SJCRH30 (cell line): ENCODE results near the gene TKTL1. TPM values are rescaled to one million over a fixed set of nuclear protein-coding genes. Genes with fewer than 3 reads are reported as not detected.

Source experiments
- DNase-seq, 2 experiments: peaks; one replicate each; pipeline ENCODE4 v3.0.0-alpha.2; 2015 to 2020
- H3K27ac ChIP-seq: fragments of 250-450 bp; sonication (Bioruptor Pico); 2 replicates; pipeline ENCODE4 v1.5.1; 2020; ENCODE audit warnings: mild to moderate bottlenecking, moderate library complexity
- H3K27me3 ChIP-seq: fragments of 250-450 bp; sonication (Bioruptor Pico); 2 replicates; pipeline ENCODE4 v1.5.1; 2020; ENCODE audit warnings: mild to moderate bottlenecking, moderate library complexity
- H3K36me3 ChIP-seq: fragments of 250-450 bp; sonication (Bioruptor Pico); 2 replicates; pipeline ENCODE4 v1.5.1; 2020; ENCODE audit warnings: mild to moderate bottlenecking, moderate library complexity
- H3K4me1 ChIP-seq: fragments of 250-450 bp; sonication (Bioruptor Pico); 2 replicates; pipeline ENCODE4 v1.5.1; 2020; ENCODE audit warnings: mild to moderate bottlenecking, moderate library complexity
- H3K4me3 ChIP-seq: fragments of 250-450 bp; sonication (Bioruptor Pico); 2 replicates; pipeline ENCODE4 v1.5.1; 2020; ENCODE audit warnings: mild to moderate bottlenecking, moderate library complexity
- H3K9me3 ChIP-seq: fragments of 250-450 bp; sonication (Bioruptor Pico); replicated peaks from 2 replicates; pipeline ENCODE4 v1.5.1; 2020; ENCODE audit warnings: mild to moderate bottlenecking, moderate library complexity
- total RNA-seq: library from RNA; depleted of rRNA; stranded (reverse); fragments of >200 nt; shearing (Covaris generic); gene quantifications from 2 replicates; pipeline ENCODE4 v1.2.3, GENCODE V29; 2014

Gene TKTL1
- total RNA-seq, 1 experiment from 2014 or later: 1.1 TPM

DNA sequence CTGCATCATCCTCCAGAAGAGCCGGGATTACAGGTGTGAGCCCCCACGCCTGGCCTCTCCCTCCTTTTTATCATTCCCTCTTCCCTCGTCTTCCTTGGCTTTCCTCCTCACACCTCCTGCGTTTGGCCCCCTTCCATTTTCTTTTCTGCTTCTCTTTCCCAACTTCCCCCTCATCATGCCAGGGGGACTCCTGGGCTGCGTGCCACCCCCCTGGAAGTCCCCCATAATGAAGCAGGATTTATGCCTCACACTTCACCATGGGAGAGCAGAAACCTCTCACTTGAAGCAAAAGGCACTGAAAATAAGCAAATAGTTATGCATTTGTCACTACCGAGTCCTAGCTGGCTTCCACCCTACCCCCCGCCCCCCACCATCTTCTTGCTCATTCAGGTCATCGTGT is 7.9 kb downstream of the TKTL1 start:
- H3K27ac ChIP-seq: no peak overlapping the region
- H3K9me3 ChIP-seq: no peaks in the 10 kb centered on the region
- no peak overlapping the region for H3K4me3 ChIP-seq
- no peaks in the 10 kb centered on the region for H3K36me3 ChIP-seq
- DNase-seq: no peak
- H3K4me1 ChIP-seq: no peaks in the 10 kb centered on the region
- H3K27me3 ChIP-seq: no peaks in the 10 kb centered on the region

DNA sequence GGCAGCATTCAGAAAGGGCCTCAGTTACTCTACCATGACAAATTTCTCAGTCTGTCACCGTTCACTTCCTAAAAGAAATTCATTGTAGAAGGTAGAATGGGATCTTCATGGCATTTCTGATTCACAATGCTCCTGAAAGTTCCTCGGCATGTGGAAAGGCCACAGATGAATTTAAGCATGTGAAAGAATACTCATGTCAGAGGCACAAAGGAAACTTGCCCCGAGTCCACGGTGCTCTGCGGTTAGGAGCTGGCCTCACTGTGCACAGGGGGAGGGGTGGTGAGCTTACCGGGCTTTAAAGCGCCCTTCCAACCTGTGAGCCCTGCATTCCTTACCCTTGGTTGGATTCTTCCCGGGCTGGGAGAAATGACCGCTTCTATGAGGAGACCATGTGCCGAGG is 9.3 kb downstream of the TKTL1 start:
- Histone ChIP-seq H3K27ac (no peak overlapping the region), H3K4me1 (no peaks in the 10 kb centered on the region), H3K4me3 (no peak overlapping the region), H3K27me3 (no peaks in the 10 kb centered on the region), H3K36me3 (no peaks in the 10 kb centered on the region), H3K9me3 (no peaks in the 10 kb centered on the region)
- DNase-seq: peak in 1 of 2 experiments; percentile 5

DNA sequence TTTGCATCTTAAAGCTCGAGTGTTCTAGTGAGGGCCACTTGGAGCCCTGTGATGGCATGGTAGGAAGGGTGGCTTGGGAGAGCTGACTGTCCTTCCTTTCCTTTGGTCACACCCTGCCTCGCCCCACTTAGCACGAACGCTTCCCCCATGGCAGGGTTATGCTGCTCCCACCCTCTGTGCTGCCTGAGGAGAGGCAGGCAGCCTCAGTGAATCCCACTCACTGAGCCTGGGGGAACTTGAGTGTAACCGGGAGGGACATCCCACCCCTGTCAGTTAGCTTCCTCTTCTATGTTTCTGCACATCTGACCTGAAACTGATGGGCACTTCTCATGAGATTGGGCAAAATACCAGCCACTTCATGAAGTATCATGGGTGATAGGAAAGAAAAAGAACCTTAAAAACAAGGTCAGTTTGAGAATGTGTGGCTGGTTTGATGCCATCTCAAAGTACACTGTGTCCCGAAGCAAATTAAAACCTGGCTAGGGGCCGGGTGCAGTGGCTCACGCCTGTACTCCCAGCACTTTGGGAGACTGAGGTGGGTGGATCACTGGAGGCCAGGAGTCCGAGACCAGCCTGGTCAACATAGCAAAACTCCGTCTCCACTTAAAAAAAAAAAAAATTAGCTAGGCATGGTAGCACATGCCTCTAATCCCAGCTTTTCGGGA is 10.1 kb downstream of the TKTL1 start:
- no peak for DNase-seq
- Histone ChIP-seq H3K9me3 (no peaks in the 10 kb centered on the region), H3K4me1 (no peaks in the 10 kb centered on the region), H3K36me3 (no peaks in the 10 kb centered on the region), H3K27ac (no peak overlapping the region), H3K27me3 (no peaks in the 10 kb centered on the region), H3K4me3 (no peak overlapping the region)

DNA sequence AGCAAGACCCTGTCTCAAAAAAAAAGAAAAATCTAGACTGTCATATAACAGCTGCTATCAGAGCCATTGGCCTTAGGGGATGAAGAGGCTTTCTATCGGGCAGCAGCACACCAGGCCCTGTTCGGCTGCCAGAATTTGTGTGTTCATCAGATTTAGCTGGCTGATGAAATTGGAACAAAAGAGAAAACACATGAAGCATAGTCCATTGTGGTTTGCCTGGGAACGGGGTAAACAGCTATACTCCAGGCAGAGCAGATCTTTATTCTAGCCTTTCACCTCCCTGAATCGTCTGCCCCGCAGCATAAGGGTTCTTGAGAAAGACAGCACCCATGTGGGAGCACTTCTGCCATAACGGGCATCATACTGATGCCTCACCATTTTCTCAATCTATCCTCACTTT is 11.6 kb downstream of the TKTL1 start:
- Histone ChIP-seq H3K27ac (no peak overlapping the region), H3K4me1 (no peaks in the 10 kb centered on the region), H3K27me3 (no peaks in the 10 kb centered on the region), H3K36me3 (no peaks in the 10 kb centered on the region), H3K4me3 (no peak overlapping the region), H3K9me3 (no peaks in the 10 kb centered on the region)
- DNase-seq: no peak

DNA sequence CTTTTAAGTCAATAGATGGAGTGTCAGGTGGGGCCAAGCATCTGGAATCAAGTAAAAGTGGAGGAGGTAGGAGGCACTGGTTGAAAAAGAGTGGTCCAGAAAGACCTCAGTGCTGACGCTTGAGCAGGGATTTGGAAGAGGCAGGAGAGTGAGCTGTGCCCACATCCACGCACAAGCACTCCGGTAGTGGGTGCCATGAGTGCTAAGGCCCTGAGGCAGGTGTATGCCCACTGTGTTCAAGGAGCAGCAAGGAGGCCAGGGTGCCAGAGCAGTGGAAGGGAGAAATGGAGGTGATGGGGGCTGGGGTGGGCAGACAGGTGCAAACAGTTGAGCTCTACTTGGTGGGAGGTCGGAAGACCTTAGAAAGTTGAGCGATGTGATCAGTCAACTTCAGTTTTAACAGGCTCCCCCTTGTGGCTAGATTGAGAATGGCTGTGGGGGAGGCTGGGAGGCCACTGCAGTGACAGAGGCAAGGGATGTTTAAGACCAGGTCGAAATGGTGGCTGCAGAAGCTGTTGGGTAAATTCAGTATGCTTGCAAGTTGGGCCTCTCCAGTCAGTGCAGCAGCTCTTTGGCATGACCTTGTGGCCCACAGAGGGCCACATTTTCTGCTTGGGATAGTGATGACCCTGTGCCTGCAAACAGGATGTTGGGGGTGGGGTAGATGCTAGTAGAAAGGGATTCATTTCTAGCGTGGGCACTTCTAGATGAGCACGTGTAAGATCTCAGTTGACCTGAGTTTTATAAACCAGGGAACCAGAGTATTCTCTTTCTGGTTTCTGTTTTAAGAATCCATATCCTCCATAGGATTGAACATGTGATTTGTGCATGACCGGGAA is 12.7 kb downstream of the TKTL1 start:
- H3K27me3 ChIP-seq: no peaks in the 10 kb centered on the region
- H3K4me1 ChIP-seq: no peaks in the 10 kb centered on the region
- no peaks in the 10 kb centered on the region for H3K9me3 ChIP-seq
- H3K4me3 ChIP-seq: no peak overlapping the region
- H3K27ac ChIP-seq: no peak overlapping the region
- DNase-seq: peak; percentile 47 to 66
- H3K36me3 ChIP-seq: no peaks in the 10 kb centered on the region

DNA sequence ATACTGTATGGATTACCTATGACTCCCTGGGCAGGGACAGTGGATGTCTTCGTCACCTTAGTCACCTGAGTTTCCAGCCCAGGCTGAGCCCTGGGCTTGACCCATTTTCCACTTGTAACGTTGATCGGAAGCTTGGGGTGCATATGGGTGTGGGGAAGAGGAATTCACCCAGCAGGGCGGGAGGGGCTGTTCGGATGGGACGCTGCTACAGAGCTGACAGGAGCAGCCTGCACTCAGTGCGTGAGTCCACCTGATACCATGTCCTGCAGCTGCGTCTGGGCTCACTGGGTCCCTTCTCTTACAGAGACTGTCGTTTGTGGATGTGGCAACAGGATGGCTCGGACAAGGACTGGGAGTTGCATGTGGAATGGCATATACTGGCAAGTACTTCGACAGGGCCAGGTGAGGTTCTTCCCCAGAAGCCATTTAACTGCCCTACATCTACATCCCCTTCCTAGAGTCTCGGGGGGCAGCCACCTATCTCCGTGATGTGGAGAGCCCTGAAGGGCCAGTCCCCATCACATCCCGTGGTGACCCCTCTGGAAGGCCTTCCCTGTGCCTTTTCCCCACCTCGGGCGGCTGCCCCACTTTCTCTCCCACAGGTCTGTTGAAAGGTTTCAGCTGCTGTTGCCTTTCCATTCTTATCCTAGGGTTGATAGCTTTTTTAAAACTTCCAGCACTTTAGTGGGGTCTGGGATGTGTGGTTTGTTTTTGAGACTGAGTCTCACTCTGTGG is 13.6 kb downstream of the TKTL1 start:
- Histone ChIP-seq H3K4me3 (no peak overlapping the region), H3K27ac (no peak overlapping the region), H3K9me3 (no peaks in the 10 kb centered on the region), H3K27me3 (no peaks in the 10 kb centered on the region), H3K36me3 (no peaks in the 10 kb centered on the region), H3K4me1 (no peaks in the 10 kb centered on the region)
- DNase-seq: no peak

DNA sequence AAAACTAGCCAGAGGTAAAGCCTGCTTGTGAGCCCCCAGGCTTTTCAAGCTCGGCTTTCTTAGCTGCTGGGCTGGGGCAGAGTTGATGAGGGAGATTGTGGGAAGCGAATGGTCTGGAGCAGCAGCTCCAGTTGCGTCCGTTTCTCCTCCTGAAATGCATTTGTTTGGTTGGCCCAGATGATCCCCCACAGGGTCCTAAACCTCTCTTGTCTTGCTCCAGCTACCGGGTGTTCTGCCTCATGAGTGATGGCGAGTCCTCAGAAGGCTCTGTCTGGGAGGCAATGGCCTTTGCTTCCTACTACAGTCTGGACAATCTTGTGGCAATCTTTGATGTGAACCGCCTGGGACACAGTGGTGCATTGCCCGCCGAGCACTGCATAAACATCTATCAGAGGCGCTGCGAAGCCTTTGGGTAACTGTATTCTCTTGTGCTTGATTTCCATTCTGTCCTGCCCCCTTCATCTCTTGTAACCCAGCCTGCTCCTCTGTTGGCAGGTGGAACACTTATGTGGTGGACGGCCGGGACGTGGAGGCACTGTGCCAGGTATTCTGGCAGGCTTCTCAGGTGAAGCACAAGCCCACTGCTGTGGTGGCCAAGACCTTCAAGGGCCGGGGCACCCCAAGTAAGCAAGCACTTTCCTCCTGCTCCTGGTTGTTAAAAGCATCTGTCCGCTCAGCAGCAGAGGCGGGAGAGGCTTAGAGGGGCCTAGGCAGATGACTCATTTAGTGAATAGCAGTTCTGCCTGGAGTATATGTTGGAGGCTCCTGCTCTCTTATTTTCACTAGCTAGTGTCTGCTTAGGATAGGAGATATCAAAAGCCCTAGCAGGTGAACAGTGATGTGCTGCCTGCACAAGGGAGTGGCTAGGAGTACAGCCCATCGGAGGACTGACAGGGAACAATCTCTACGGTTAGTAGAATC is 15.3 kb downstream of the TKTL1 start:
- Histone ChIP-seq H3K4me3 (no peak overlapping the region), H3K27me3 (no peaks in the 10 kb centered on the region), H3K4me1 (no peaks in the 10 kb centered on the region), H3K36me3 (no peaks in the 10 kb centered on the region), H3K27ac (no peak overlapping the region), H3K9me3 (no peaks in the 10 kb centered on the region)
- DNase-seq: no peak

DNA sequence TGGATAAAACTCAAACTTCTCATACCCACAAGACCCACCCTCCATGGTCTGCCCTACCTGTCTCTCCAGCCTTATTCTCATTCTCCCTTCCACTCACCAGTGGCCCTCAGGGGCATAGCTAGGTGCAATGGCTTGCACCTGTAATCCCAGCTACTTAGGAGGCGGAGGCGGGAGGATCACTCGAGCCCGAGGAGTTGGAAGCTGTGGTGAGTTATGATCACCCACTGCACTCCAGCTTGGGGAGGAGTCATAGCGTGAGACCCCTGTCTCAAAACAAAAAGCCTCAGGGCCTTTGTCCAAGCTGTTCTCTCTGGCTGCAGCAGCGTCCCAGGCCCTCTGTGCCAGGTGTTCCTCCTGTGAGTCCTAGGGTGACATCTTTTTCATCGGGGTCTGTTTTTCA is 16.5 kb downstream of the TKTL1 start:
- no peak overlapping the region for H3K4me3 ChIP-seq
- no peaks in the 10 kb centered on the region for H3K4me1 ChIP-seq
- no peaks in the 10 kb centered on the region for H3K27me3 ChIP-seq
- no peaks in the 10 kb centered on the region for H3K9me3 ChIP-seq
- H3K36me3 ChIP-seq: no peaks in the 10 kb centered on the region
- DNase-seq: no peak
- H3K27ac ChIP-seq: no peak overlapping the region

DNA sequence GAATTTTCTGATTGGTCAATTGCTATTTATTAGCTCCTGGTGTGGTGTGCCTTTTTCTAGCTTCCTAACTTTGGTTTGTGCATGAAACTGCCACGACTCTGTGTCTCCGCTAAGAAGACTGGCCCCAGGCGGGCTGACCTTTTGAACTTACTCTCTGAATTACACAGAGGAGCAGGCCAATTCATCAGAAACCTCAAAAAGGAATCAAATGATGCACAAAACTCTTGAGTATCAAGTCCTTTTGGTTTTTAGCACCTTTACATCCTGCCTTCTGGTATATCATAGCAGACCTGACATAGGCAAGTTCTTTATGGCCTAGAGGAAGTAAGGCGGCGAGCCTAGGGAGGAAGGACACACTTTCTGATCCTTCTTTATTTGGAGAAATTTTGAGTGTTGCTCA is 17.6 kb downstream of the TKTL1 start:
- H3K9me3 ChIP-seq: no peaks in the 10 kb centered on the region
- H3K4me1 ChIP-seq: no peaks in the 10 kb centered on the region
- no peaks in the 10 kb centered on the region for H3K27me3 ChIP-seq
- DNase-seq: no peak
- no peak overlapping the region for H3K4me3 ChIP-seq
- H3K36me3 ChIP-seq: no peaks in the 10 kb centered on the region
- no peak overlapping the region for H3K27ac ChIP-seq

DNA sequence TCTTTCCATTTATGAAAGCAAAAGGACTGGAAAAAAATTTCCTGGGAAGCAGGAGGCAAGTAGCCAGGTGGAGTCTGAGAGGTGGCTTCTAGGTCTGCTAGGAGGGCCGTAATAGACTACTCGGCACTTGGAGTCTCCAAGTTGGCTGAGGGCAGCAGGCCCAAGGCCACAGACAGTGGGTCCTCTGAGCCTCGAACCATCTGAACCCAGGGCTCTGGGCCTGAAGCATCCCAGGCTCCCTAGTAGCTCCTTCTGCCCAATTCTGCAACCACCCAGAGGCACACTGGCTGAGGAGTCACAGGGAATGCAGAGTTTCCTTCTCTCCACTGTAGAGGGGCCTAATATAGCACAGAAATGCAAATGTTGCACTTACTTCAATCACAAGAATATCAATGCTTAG is 19.8 kb downstream of the TKTL1 start:
- Histone ChIP-seq H3K27me3 (no peaks in the 10 kb centered on the region), H3K9me3 (no peaks in the 10 kb centered on the region), H3K27ac (no peak overlapping the region), H3K4me3 (no peak overlapping the region), H3K4me1 (no peaks in the 10 kb centered on the region), H3K36me3 (no peaks in the 10 kb centered on the region)
- DNase-seq: no peak

DNA sequence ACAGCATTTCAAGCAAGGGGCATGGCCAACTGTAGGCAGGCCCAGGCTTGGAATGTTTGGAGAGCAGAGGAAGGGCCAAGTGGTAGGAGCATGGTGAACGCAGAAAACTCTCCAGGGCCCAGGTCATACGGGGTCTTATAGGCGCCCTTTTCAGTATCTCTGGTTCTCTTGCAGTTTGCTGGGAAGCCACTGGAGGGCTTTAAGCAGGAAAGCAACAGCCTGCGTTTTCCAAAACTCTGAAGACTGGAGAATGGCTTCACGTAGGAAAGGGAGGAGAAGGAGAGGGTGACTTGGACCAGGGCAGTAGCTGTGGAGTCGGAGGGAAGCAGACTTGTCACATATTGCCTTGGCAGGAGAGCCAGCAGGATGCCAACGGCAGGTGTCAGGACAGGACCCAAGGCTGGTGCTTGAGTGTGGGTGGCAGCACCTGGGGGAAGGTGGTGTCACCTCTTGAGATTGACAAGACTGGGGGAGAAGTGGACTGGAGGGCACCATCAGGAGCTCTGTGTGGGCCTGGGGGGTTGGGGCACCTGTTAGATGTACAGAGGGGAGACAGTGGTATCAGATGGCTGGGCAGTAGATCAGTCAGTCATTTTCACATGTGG is 21.9 kb downstream of the TKTL1 start:
- no peaks in the 10 kb centered on the region for H3K36me3 ChIP-seq
- H3K4me3 ChIP-seq: no peak overlapping the region
- no peaks in the 10 kb centered on the region for H3K4me1 ChIP-seq
- no peaks in the 10 kb centered on the region for H3K9me3 ChIP-seq
- no peak overlapping the region for H3K27ac ChIP-seq
- no peaks in the 10 kb centered on the region for H3K27me3 ChIP-seq
- DNase-seq: peak in 1 of 2 experiments; percentile 27

DNA sequence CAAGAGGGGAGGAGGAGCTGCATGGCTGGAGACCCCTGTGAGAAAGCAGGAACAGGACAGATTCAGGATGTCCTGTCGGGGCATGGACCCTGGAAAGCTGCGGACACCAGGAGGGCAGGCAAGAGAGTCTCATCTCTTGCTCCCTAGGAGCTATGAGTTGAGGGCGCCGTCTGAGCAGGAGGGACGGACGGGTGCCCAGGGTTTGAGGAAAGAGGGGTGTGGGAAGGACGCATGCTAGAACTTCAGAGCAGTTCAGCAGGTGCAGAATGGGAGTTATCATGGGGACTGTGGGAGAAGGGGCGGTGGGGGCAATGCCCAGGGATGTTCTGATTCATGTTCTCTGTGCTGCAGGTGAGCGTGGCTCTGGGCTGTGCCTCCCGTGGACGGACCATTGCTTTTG is 24.8 kb downstream of the TKTL1 start:
- Histone ChIP-seq H3K36me3 (no peaks in the 10 kb centered on the region), H3K27ac (no peak overlapping the region), H3K9me3 (no peaks in the 10 kb centered on the region), H3K27me3 (peaks cover 7% of the 10 kb centered on the region; the same call in 1 of the 2 replicates), H3K4me3 (no peak overlapping the region), H3K4me1 (peaks cover 6% of the 10 kb centered on the region)
- no peak for DNase-seq

DNA sequence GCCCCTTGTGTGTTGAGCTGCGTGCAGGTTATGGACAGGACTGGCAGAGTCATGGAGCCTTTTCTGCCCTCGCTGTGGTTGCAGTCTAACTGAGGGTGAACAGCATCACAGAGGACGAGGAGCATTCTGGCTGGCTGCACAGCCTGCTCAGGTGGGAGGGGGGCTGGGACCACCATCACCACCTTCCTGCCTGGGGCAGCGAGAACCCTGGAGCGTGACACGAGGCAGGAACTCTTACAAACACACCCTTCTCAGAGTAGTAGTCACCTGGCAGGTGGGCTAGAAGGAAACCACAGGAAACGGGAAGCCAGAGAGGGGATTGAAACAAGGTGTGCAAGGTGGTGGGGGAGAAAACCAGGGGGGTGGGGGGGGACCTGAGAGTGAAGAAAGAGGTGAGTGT is 25.6 kb downstream of the TKTL1 start:
- peaks cover 7% of the 10 kb centered on the region; the same call in 1 of the 2 replicates for H3K27me3 ChIP-seq
- H3K4me1 ChIP-seq: peaks cover 7% of the 10 kb centered on the region
- H3K27ac ChIP-seq: no peak overlapping the region
- DNase-seq: no peak
- no peak overlapping the region for H3K4me3 ChIP-seq
- H3K9me3 ChIP-seq: no peaks in the 10 kb centered on the region
- H3K36me3 ChIP-seq: no peaks in the 10 kb centered on the region

DNA sequence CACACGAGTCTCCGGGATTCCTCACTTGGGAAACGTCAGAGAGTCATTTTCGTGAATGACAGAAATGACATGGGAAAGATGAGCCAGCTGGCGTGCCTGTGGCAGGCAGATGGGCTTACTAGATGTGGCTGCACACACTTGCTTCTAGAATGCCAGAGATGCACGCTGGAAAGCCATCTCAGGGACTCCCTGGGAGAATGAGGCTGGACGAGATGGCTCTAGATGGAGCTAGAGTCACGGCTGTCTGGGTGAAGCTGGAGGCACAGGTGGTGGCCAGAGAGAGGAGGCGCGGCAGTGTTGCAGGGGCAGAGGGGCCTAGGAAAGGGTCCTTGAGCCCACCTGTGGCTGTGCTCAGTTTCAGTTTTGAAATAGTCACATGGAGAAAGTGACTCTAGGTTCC is 26.0 kb downstream of the TKTL1 start:
- DNase-seq: peak in 1 of 2 experiments; percentile 9
- Histone ChIP-seq H3K4me3 (no peak overlapping the region), H3K27me3 (peaks cover 7% of the 10 kb centered on the region; the same call in 1 of the 2 replicates), H3K9me3 (no peaks in the 10 kb centered on the region), H3K36me3 (no peaks in the 10 kb centered on the region), H3K4me1 (peaks cover 7% of the 10 kb centered on the region), H3K27ac (no peak overlapping the region)
